HEK293 (cell line): ENCODE data around the gene STK10.

Source experiments
- CTCF ChIA-PET: fragments of 350-600 bp; formaldehyde crosslinking; extraction: SDS; loops from one replicate; lab custom pipeline; 2021; ENCODE audit warnings: antibody characterized with exemption; lab: Yijun Ruan, JAX
- POLR2A ChIA-PET: fragments of 300-600 bp; formaldehyde crosslinking; extraction: SDS; loops from one replicate; lab custom pipeline; 2020; ENCODE audit warnings: antibody characterized with exemption, inconsistent platforms; lab: Yijun Ruan, JAX
- H3K27ac ChIP-seq: fragments of 200-500 bp; sonication (Bioruptor generic); 2 replicates; pipeline ENCODE4 v1.5.1; 2014; ENCODE audit warnings: low read depth, low read length, control low read depth, inconsistent platforms; ENCODE audit errors: extremely low read depth
- H3K36me3 ChIP-seq, 2 experiments: fragments of 200-500 bp in 1 of 2; sonication (Bioruptor generic) in 1 of 2; 1 replicate in 1 of 2; 2 replicates in 1 of 2; pipeline ENCODE4 v1.5.1; 2014 to 2017; ENCODE audit warnings: inconsistent platforms in 2 of 2, low read length in 2 of 2; ENCODE audit not compliant: control insufficient read depth in 2 of 2, insufficient read depth in 1 of 2
- H3K4me1 ChIP-seq: fragments of 200-500 bp; sonication (Bioruptor generic); 2 replicates; pipeline ENCODE4 v1.5.1; 2014; ENCODE audit warnings: mild to moderate bottlenecking, low read length, inconsistent platforms; ENCODE audit not compliant: control insufficient read depth, insufficient read depth
- H3K4me3 ChIP-seq: 2 replicates; pipeline ENCODE4 v1.5.1; 2011; ENCODE audit warnings: low read depth, mild to moderate bottlenecking, control low read depth, low read length, moderate library complexity
- H3K9me3 ChIP-seq: fragments of 200-500 bp; sonication (Bioruptor generic); 2 replicates; pipeline ENCODE4 v1.5.1; 2014; ENCODE audit warnings: low read depth, low read length, inconsistent platforms; ENCODE audit not compliant: control insufficient read depth, insufficient read depth
- EGR2 ChIP-seq: fragments of 450-650 bp; formaldehyde crosslinking; IDR thresholded peaks from 2 replicates; pipeline ENCODE4 v1.5.1; 2016; ENCODE audit warnings: low read depth, missing biosample characterization, missing genetic modification characterization
- ZFHX2 ChIP-seq: fragments of 450-650 bp; formaldehyde crosslinking; conservative IDR thresholded peaks from 2 replicates; pipeline ENCODE4 v1.5.1; 2016; ENCODE audit warnings: missing biosample characterization, missing genetic modification characterization
- ZFP37 ChIP-seq: fragments of 450-650 bp; formaldehyde crosslinking; IDR thresholded peaks from 2 replicates; pipeline ENCODE4 v1.5.1; 2016; ENCODE audit warnings: missing biosample characterization, missing genetic modification characterization
- ZNF112 ChIP-seq: fragments of 450-650 bp; formaldehyde crosslinking; IDR thresholded peaks from 2 replicates; pipeline ENCODE4 v1.5.0; 2017; ENCODE audit warnings: missing biosample characterization, missing genetic modification characterization
- ZNF121 ChIP-seq: fragments of 450-650 bp; formaldehyde crosslinking; IDR thresholded peaks from 2 replicates; pipeline ENCODE4 v1.5.1; 2016; ENCODE audit warnings: missing biosample characterization, missing genetic modification characterization
- ZNF24 ChIP-seq: fragments of 450-650 bp; formaldehyde crosslinking; IDR thresholded peaks from 2 replicates; pipeline ENCODE4 v1.5.1; 2016; ENCODE audit warnings: missing biosample characterization, missing genetic modification characterization
- ZNF302 ChIP-seq: fragments of 450-650 bp; formaldehyde crosslinking; IDR thresholded peaks from 2 replicates; pipeline ENCODE4 v1.5.1; 2016; ENCODE audit warnings: missing biosample characterization, missing genetic modification characterization, low read depth
- ZNF558 ChIP-seq: fragments of 450-650 bp; formaldehyde crosslinking; IDR thresholded peaks from 2 replicates; pipeline ENCODE4 v1.5.1; 2016; ENCODE audit warnings: missing biosample characterization, missing genetic modification characterization
- ZNF600 ChIP-seq: fragments of 450-650 bp; formaldehyde crosslinking; IDR thresholded peaks from 2 replicates; pipeline ENCODE4 v1.5.1; 2016; ENCODE audit warnings: missing biosample characterization, missing genetic modification characterization
- ZNF768 ChIP-seq: fragments of 450-650 bp; formaldehyde crosslinking; IDR thresholded peaks from 2 replicates; pipeline ENCODE4 v1.5.1; 2018; ENCODE audit warnings: missing biosample characterization, mild to moderate bottlenecking, missing genetic modification characterization
- ZNF785 ChIP-seq: fragments of 450-650 bp; formaldehyde crosslinking; IDR thresholded peaks from 2 replicates; pipeline ENCODE4 v1.5.1; 2016; ENCODE audit warnings: missing biosample characterization, missing genetic modification characterization
- ZNF843 ChIP-seq: fragments of 450-650 bp; formaldehyde crosslinking; IDR thresholded peaks from 2 replicates; pipeline ENCODE4 v1.5.1; 2016; ENCODE audit warnings: missing biosample characterization, missing genetic modification characterization
- TF ChIP-seq, protein P1 (sequence below): fragments of 450-650 bp; formaldehyde crosslinking; IDR thresholded peaks from 2 replicates; pipeline ENCODE4; 2016; ENCODE audit warnings: missing biosample characterization, missing genetic modification characterization
- TF ChIP-seq, protein P2 (sequence below): fragments of 450-650 bp; formaldehyde crosslinking; IDR thresholded peaks from 2 replicates; pipeline ENCODE4 v1.5.1; 2016; ENCODE audit warnings: missing biosample characterization, missing genetic modification characterization
- TF ChIP-seq, protein P3 (sequence below): fragments of 450-650 bp; formaldehyde crosslinking; IDR thresholded peaks from 2 replicates; pipeline ENCODE4 v1.5.1; 2016; ENCODE audit warnings: missing biosample characterization, missing genetic modification characterization, borderline replicate concordance
- TF ChIP-seq, protein P4 (sequence below): fragments of 450-650 bp; IDR thresholded peaks from 2 replicates; pipeline ENCODE4 v1.5.1; 2018; ENCODE audit warnings: missing biosample characterization, missing genetic modification characterization

STK10 gene

DNA sequence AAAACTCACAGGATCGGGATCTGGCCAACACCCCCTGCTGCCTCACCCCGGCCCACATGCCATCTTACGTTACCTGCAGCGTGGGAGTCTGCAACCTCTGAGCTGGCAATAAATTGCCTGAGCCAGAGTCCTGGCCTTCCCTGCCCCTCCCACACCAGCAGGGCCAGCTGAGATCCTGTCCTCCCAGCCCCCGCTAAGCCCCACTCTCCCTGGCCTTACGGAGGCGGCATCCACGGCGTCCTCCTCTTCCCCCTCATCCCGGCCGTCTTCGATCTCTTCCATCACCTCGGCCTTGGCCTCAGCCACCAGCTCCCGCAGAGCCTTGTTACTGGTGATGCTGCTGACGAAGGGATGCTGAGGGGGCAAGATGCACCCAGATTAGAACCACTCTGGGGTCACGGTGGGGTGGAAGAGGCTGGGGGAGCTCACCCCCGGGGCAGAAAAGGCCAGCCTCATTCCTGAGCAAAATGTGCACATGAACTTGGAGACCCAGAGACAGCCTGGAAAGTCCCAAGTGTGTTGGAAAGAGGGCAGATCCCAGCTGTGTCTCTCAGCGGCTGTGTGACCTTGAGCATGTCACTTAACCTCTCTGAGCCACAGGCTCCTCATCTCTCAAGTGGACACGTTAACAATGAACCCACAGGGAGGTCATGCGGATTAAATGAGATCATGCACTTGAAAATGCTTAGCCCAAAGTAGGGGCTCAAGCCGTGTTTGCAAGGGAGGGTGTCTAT, 91.7 kb downstream of the STK10 start:
- Histone ChIP-seq H3K4me3 (no peak overlapping the region), H3K36me3 (no peaks in the 10 kb centered on the region), H3K9me3 (no peaks in the 10 kb centered on the region), H3K4me1 (no peaks in the 10 kb centered on the region), H3K27ac (no peak overlapping the region)
- ChIA-PET CTCF (interaction anchor here (0.6 to 2.3 kb wide), 3 partner anchors 9 to 92 kb away, joined by 3 to 7 read pairs (median 6); partner anchors contain the start of gene STK10), POLR2A (interaction anchor here (0.6 to 1.0 kb wide), 2 partner anchors 187 to 219 kb away, joined by 3 to 4 read pairs; no protein-coding TSS in a partner anchor)
- TF ChIP-seq ZNF112 (tag by site-specific recombination) (no peak), EGR2 (peak; percentile 98), ZFHX2 (peak; percentile 93), ZNF785 (tag by site-specific recombination) (no peak), ZNF768 (tag by site-specific recombination) (0 out of 2 replicates have a peak, but pooled peaks have one; percentile 29)

DNA sequence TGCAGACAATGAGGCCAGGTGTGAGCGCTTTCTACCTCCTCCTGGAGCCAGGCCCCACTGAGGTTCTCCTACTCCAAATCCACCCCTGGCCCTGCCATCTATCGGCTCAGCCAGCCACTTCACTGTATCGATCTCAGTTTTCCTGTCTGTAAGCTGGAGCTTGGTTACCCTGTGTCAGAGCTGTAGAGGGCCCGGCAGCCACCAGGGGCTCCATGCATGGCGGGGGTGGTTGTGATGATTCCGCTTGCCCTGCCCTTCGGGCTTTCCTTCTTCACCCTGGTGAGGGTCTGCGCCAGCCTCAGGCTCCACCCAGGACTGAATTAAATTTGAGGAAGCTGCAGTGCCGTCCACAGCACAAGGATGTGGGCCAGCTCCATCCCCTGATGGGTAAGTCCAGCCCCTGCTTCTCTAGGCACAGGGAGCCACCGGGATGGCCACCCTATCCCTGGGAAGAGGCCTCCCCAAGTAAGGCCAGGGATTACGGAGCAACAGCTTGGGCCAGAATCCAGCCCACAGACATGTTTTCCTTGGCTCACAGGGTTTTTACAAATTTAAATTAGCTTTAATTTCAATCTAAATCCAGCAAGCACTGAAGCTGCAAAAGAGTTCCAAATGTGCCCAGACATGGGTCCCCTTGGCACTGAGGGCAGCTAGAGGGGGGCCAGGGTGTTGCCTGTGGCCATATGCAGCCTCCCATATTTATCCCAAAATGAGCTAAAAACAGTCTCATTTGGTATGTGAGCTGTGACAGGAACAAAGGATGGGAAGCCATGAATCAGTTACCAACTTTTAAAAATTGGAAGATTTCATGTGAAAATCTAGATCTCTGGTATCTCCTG, 92.4 kb downstream of the STK10 start:
- H3K36me3 ChIP-seq = no peaks in the 10 kb centered on the region
- ChIA-PET CTCF (interaction anchor here (2.1 to 2.3 kb wide), 2 partner anchors 10 to 93 kb away, joined by 6 to 7 read pairs; partner anchors contain the start of gene STK10), POLR2A (interaction anchor here (0.6 to 1.0 kb wide), 2 partner anchors 187 to 219 kb away, joined by 3 to 4 read pairs; no protein-coding TSS in a partner anchor)
- no peaks in the 10 kb centered on the region for H3K9me3 ChIP-seq
- H3K4me1 ChIP-seq = no peaks in the 10 kb centered on the region
- H3K27ac ChIP-seq = no peak overlapping the region
- TF ChIP-seq ZNF302 (tag by site-specific recombination) (no peak), ZNF121 (tag by site-specific recombination) (no peak), ZNF843 (tag by site-specific recombination) (no peak), ZNF558 (tag by site-specific recombination) (no peak), ZNF600 (tag by site-specific recombination) (no peak), ZNF24 (tag by site-specific recombination) (no peak), ZFP37 (no peak)
- TF ChIP-seq, protein P1, sequence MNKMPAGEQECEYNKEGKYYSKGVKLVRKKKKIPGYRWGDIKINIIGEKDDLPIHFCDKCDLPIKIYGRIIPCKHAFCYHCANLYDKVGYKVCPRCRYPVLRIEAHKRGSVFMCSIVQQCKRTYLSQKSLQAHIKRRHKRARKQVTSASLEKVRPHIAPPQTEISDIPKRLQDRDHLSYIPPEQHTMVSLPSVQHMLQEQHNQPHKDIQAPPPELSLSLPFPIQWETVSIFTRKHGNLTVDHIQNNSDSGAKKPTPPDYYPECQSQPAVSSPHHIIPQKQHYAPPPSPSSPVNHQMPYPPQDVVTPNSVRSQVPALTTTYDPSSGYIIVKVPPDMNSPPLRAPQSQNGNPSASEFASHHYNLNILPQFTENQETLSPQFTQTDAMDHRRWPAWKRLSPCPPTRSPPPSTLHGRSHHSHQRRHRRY (tag by site-specific recombination) = no peak
- TF ChIP-seq, protein P2, sequence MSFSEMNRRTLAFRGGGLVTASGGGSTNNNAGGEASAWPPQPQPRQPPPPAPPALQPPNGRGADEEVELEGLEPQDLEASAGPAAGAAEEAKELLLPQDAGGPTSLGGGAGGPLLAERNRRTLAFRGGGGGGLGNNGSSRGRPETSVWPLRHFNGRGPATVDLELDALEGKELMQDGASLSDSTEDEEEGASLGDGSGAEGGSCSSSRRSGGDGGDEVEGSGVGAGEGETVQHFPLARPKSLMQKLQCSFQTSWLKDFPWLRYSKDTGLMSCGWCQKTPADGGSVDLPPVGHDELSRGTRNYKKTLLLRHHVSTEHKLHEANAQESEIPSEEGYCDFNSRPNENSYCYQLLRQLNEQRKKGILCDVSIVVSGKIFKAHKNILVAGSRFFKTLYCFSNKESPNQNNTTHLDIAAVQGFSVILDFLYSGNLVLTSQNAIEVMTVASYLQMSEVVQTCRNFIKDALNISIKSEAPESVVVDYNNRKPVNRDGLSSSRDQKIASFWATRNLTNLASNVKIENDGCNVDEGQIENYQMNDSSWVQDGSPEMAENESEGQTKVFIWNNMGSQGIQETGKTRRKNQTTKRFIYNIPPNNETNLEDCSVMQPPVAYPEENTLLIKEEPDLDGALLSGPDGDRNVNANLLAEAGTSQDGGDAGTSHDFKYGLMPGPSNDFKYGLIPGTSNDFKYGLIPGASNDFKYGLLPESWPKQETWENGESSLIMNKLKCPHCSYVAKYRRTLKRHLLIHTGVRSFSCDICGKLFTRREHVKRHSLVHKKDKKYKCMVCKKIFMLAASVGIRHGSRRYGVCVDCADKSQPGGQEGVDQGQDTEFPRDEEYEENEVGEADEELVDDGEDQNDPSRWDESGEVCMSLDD (tag by site-specific recombination) = no peak
- TF ChIP-seq, protein P3, sequence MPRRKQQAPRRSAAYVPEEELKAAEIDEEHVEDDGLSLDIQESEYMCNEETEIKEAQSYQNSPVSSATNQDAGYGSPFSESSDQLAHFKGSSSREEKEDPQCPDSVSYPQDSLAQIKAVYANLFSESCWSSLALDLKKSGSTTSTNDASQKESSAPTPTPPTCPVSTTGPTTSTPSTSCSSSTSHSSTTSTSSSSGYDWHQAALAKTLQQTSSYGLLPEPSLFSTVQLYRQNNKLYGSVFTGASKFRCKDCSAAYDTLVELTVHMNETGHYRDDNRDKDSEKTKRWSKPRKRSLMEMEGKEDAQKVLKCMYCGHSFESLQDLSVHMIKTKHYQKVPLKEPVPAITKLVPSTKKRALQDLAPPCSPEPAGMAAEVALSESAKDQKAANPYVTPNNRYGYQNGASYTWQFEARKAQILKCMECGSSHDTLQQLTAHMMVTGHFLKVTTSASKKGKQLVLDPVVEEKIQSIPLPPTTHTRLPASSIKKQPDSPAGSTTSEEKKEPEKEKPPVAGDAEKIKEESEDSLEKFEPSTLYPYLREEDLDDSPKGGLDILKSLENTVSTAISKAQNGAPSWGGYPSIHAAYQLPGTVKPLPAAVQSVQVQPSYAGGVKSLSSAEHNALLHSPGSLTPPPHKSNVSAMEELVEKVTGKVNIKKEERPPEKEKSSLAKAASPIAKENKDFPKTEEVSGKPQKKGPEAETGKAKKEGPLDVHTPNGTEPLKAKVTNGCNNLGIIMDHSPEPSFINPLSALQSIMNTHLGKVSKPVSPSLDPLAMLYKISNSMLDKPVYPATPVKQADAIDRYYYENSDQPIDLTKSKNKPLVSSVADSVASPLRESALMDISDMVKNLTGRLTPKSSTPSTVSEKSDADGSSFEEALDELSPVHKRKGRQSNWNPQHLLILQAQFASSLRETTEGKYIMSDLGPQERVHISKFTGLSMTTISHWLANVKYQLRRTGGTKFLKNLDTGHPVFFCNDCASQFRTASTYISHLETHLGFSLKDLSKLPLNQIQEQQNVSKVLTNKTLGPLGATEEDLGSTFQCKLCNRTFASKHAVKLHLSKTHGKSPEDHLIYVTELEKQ (tag by site-specific recombination) = no peak
- TF ChIP-seq, protein P4, sequence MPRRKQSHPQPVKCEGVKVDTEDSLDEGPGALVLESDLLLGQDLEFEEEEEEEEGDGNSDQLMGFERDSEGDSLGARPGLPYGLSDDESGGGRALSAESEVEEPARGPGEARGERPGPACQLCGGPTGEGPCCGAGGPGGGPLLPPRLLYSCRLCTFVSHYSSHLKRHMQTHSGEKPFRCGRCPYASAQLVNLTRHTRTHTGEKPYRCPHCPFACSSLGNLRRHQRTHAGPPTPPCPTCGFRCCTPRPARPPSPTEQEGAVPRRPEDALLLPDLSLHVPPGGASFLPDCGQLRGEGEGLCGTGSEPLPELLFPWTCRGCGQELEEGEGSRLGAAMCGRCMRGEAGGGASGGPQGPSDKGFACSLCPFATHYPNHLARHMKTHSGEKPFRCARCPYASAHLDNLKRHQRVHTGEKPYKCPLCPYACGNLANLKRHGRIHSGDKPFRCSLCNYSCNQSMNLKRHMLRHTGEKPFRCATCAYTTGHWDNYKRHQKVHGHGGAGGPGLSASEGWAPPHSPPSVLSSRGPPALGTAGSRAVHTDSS (tag by site-specific recombination) = no peak
- H3K4me3 ChIP-seq = no peak overlapping the region
